ENCODE measurements around the gene RBMS3.
"Not testable (repeated sequence)": the region's sequence is repeated elsewhere in the genome, so short reads cannot be mapped to it uniquely, and the experiment has no call there.

Gene RBMS3

GRCh38 chr3:29473481-29474170 lies 192.8 kb downstream of the RBMS3 start:
- DNase-seq (ENCODE audit: low spot score in 2 of 2); ATAC-seq; H3K9me3 Mint-ChIP-seq; H3K36me3 Mint-ChIP-seq; H3K4me3 Mint-ChIP-seq; H3K4me1 Mint-ChIP-seq; H3K27ac Mint-ChIP-seq: not testable (repeated sequence)

DNA sequence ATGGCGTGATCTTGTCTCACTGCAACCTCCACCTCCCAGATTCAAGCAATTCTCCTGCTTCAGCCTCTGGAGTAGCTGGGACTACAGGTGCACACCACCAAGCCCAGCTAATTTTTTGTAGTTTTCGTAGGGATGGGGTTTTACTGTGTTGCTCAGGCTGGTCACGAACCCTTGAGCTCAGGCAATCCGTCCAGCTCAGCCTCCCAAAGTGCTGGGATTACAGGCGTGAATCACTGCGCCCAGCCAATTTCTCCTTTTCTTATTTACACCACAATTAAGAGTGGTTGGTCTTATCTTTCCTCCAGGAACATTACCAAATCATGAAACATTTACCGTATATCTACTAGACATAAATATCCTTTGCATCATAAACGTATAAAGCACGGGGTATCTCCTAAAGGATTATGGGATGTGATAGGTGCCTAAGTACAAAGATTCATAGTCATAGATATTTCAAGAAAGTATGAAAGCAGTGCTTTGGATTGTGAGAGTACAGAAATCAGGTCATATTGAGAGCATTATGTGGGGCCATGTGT lies 194.5 kb downstream of the RBMS3 start:
- Mint-ChIP-seq H3K27ac (no peak overlapping the region), H3K9me3 (no peaks in the 10 kb centered on the region), H3K36me3 (no peaks in the 10 kb centered on the region), H3K4me3 (no peak overlapping the region), H3K4me1 (no peaks in the 10 kb centered on the region)
- no peak for ATAC-seq
- no peak for DNase-seq (ENCODE audit: low spot score in 2 of 2)

DNA sequence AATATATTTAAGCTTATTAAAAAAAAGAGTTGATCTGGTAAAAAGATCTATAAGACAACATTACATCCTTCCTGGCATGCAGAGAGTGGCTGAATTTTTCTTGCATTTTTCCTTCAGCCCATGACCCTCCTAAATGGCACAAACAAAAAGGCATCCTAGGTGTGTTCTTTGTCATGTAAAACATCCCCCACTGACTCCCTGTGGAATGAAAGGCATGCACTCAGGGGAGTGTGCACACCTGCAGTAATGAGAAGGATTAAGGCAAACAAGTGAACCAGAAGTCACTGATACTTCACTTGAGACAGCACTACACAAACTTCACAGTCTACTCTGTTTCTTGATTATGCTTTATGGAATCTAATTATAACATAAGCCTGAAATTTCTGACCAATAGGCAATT lies 195.0 kb downstream of the RBMS3 start:
- H3K36me3 Mint-ChIP-seq: no peaks in the 10 kb centered on the region

GRCh38 chr3:29478611-29479010 lies 197.7 kb downstream of the RBMS3 start:
- no peak overlapping the region for H3K4me3 Mint-ChIP-seq
- no peaks in the 10 kb centered on the region for H3K36me3 Mint-ChIP-seq
- H3K27ac Mint-ChIP-seq: no peak overlapping the region
- H3K4me1 Mint-ChIP-seq: no peaks in the 10 kb centered on the region
- H3K9me3 Mint-ChIP-seq: peaks cover 3% of the 10 kb centered on the region
- ATAC-seq (no peak), DNase-seq (ENCODE audit: low spot score in 2 of 2) (no peak)

More for the DNA sequence above, 195.0 kb downstream of the RBMS3 start:
- Mint-ChIP-seq H3K9me3 (peaks cover 3% of the 10 kb centered on the region), H3K4me3 (no peak overlapping the region), H3K4me1 (no peaks in the 10 kb centered on the region), H3K27ac (no peak overlapping the region)
- DNase-seq (ENCODE audit: low spot score in 2 of 2): no peak
- no peak for ATAC-seq

GRCh38 chr3:29481249-29481648 lies 200.4 kb downstream of the RBMS3 start:
- H3K9me3 Mint-ChIP-seq: peaks cover 3% of the 10 kb centered on the region
- H3K27ac Mint-ChIP-seq: no peak overlapping the region
- no peaks in the 10 kb centered on the region for H3K36me3 Mint-ChIP-seq
- no peak overlapping the region for H3K4me3 Mint-ChIP-seq
- H3K4me1 Mint-ChIP-seq: no peaks in the 10 kb centered on the region
- no peak for DNase-seq (ENCODE audit: low spot score in 2 of 2)
- no peak for ATAC-seq

DNA sequence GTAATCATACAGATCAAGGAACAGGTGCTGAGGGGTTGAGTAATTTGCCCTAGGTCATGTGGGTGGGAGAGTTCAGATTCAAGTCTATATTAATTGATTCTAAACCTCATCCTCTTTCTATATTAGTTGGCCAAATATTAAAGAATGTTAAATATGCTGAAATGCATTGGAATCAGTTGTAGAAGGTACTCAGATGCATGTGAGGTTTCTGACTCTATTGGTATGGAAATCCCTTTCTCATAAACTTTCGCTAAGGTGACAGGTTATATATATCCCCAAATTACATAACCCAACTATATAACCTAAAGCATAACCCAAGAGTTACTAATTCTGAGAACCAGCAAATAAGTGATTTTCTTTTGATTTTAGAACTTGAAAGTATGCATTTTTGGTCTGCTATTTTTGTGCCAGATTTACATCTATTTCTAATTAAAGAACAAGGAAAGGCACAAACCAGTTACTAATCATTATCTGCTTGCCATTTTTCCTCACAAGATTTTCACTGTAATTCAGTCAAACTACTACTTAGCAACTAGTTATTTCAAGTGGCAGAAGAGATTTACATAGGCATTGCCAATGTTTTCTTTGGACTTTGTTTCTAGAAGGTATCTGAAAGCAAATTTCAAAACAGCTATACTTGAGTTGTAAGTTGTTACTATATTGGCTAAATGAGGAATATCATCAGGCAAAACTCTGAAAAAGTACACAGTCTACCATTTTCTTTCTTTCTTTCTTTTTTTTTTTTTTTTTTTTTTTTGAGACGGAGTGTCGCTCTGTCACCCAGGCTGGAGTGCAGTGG lies 201.3 kb downstream of the RBMS3 start:
- ATAC-seq (no peak), DNase-seq (ENCODE audit: low spot score in 2 of 2) (no peak)
- H3K4me1 Mint-ChIP-seq: no peaks in the 10 kb centered on the region
- H3K9me3 Mint-ChIP-seq: peaks cover 5% of the 10 kb centered on the region
- no peak overlapping the region for H3K4me3 Mint-ChIP-seq
- H3K27ac Mint-ChIP-seq: no peak overlapping the region
- no peaks in the 10 kb centered on the region for H3K36me3 Mint-ChIP-seq

DNA sequence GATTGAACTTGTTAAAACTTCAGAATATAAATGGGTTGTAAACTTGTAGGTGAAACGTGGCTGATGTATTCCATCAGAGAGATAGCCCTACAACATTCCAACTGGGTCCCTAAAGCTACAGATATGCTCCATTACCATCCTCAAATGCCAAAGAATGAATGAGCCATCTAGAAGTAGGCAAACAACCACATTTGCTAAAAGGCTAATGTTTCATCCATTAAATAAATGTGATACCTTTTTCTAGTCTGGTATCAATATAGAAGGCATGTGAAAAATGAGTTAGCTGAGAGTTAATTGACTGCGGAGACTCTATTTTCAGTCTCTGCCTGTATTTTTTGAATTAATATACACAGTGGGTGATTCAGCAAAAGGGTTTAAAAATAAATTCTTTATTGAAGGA lies 203.8 kb downstream of the RBMS3 start:
- ATAC-seq (no peak), DNase-seq (ENCODE audit: low spot score in 2 of 2) (no peak)
- Mint-ChIP-seq H3K27ac (no peak overlapping the region), H3K9me3 (peaks cover 5% of the 10 kb centered on the region), H3K36me3 (no peaks in the 10 kb centered on the region), H3K4me3 (no peak overlapping the region), H3K4me1 (no peaks in the 10 kb centered on the region)

DNA sequence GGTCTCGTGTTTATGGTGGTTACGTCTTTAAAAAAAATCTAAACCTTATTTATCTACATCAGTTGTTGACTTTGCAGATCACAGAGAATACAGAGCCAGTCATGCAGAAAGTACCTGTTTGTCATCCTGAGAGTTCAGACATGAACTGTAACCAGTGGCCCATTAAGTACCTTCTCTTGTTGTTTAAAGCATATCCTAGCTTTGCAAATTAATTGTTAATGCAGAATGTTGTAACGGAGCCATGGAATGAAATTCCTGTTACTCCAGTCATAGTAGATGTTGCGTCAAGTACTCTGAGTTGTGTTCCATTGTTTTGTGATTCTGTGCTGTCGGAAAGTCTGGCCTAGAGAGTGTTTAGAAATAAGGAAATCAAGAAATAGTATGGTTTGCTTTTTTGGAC lies 205.2 kb downstream of the RBMS3 start:
- Mint-ChIP-seq H3K4me1 (no peaks in the 10 kb centered on the region), H3K36me3 (no peaks in the 10 kb centered on the region), H3K9me3 (peaks cover 7% of the 10 kb centered on the region), H3K27ac (no peak overlapping the region), H3K4me3 (no peak overlapping the region)
- ATAC-seq (no peak), DNase-seq (ENCODE audit: low spot score in 2 of 2) (no peak)

DNA sequence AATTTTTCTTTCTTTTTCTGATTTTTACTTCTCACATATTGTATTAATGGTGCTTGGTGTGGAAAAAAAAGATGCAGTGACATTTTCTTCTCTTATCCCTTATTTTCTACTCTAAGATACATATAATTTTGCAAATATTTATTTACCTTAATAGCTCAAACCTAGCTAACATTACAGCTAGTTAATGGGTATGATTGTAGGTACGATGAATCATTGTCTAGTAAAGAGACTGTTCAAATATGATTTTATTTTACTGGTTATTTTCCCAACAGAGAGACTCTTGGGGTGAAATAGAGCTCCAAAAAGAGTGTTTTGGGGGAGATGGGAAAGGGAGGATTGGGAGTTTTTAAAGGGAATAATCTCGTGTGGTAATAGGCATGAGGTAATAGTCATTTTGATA lies 206.0 kb downstream of the RBMS3 start:
- H3K9me3 Mint-ChIP-seq: peaks cover 11% of the 10 kb centered on the region
- no peaks in the 10 kb centered on the region for H3K36me3 Mint-ChIP-seq
- no peak for DNase-seq (ENCODE audit: low spot score in 2 of 2)
- no peaks in the 10 kb centered on the region for H3K4me1 Mint-ChIP-seq
- no peak for ATAC-seq
- H3K27ac Mint-ChIP-seq: no peak overlapping the region
- H3K4me3 Mint-ChIP-seq: no peak overlapping the region

DNA sequence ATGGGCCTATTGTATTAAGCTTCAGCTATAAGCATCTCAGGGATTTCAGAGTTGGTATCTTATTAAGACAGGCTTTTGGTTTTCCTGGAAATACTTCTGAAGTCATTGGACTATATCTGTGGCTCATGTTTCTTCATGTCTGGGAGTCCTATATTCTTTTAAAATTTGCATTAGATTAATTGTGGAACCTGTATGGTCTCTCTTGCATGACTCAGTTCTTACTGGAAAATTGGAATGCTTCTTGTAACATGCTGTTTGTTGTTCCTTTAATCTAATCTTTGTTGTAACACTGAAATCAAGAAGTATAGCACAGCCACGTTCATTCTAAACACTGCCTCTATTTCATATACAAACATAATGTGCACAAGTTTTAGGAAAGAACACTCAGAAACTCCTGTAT lies 208.1 kb downstream of the RBMS3 start:
- H3K36me3 Mint-ChIP-seq: no peaks in the 10 kb centered on the region
- no peak overlapping the region for H3K27ac Mint-ChIP-seq
- no peak for DNase-seq (ENCODE audit: low spot score in 2 of 2)
- no peak for ATAC-seq
- H3K4me1 Mint-ChIP-seq: no peaks in the 10 kb centered on the region
- H3K9me3 Mint-ChIP-seq: peaks cover 15% of the 10 kb centered on the region
- H3K4me3 Mint-ChIP-seq: no peak overlapping the region

GRCh38 chr3:29493109-29493508 lies 212.2 kb downstream of the RBMS3 start:
- no peaks in the 10 kb centered on the region for H3K36me3 Mint-ChIP-seq
- no peak overlapping the region for H3K27ac Mint-ChIP-seq
- H3K9me3 Mint-ChIP-seq: peaks cover 12% of the 10 kb centered on the region
- no peaks in the 10 kb centered on the region for H3K4me1 Mint-ChIP-seq
- ATAC-seq: no peak
- H3K4me3 Mint-ChIP-seq: no peak overlapping the region
- DNase-seq (ENCODE audit: low spot score in 2 of 2): no peak

- Mint-ChIP-seq H3K36me3 (no peaks in the 10 kb centered on the region), H3K4me1 (no peaks in the 10 kb centered on the region), H3K4me3 (no peak overlapping the region), H3K9me3 (peaks cover 12% of the 10 kb centered on the region), H3K27ac (no peak overlapping the region)
- ATAC-seq: no peak
- no peak for DNase-seq (ENCODE audit: low spot score in 2 of 2)
These were observed 213.6 kb downstream of the RBMS3 start for GRCh38 chr3:29494305-29495036.

GRCh38 chr3:29497282-29497681 lies 216.4 kb downstream of the RBMS3 start:
- Mint-ChIP-seq H3K9me3 (peaks cover 3% of the 10 kb centered on the region), H3K36me3 (no peaks in the 10 kb centered on the region), H3K27ac (no peak overlapping the region), H3K4me1 (no peaks in the 10 kb centered on the region), H3K4me3 (no peak overlapping the region)
- ATAC-seq (no peak), DNase-seq (ENCODE audit: low spot score in 2 of 2) (no peak)

DNA sequence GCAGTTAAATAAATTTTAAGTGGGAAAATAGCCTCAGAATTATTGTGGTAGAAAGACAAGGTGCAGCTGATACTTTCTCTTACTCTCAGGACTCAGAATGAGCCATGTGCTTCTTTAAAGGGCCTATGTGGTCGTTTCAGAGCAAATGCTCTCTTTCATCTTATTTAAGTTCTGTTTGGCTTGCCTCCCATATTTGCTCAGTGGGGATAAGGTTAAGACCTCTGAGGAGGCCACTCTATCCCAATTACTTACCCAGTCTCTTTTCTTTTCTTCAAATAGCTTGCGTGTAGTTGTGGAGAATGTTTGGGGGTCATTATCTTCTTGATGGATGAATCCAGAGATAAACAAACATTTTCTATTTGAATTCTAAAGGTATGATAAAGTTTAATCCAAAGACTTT lies 221.9 kb downstream of the RBMS3 start:
- Mint-ChIP-seq H3K4me3 (no peak overlapping the region), H3K9me3 (no peaks in the 10 kb centered on the region)

DNA sequence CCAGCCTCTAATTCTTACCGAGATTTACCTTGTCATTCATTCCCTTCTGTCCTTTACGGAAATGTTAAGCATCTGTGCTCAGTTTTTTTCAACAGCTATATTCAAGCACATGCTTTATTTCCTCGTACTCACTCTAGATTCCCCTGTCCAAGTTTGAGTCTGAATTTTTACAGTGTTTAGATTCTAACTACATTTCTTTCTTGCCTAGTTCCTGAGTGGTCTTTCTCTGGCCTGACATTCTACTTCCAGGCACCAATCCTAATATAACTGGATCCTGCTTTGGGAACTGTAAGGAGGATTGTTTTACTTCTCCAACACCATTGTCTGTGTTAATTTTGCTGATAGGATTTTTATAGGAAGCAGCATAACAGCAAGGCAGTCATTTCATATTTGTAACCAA lies 222.4 kb downstream of the RBMS3 start:
- no peak overlapping the region for H3K27ac Mint-ChIP-seq
- H3K4me3 Mint-ChIP-seq: no peak overlapping the region
- no peak for ATAC-seq
- DNase-seq (ENCODE audit: low spot score in 2 of 2): no peak
- no peaks in the 10 kb centered on the region for H3K36me3 Mint-ChIP-seq
- no peaks in the 10 kb centered on the region for H3K9me3 Mint-ChIP-seq
- no peaks in the 10 kb centered on the region for H3K4me1 Mint-ChIP-seq

More for the DNA sequence above, 221.9 kb downstream of the RBMS3 start:
- DNase-seq (ENCODE audit: low spot score in 2 of 2) (no peak), ATAC-seq (no peak)
- Mint-ChIP-seq H3K27ac (no peak overlapping the region), H3K4me1 (no peaks in the 10 kb centered on the region), H3K36me3 (no peaks in the 10 kb centered on the region)
